Stomach (tissue), 4 donors: ENCODE results near the gene LRRC8C.

Source experiments
- CTCF ChIP-seq, 7 experiments: fragments of 450-650 bp in 4 of 7; fragments of 200-600 bp in 3 of 7; sonication (generic) in 3 of 7; IDR thresholded peaks; one replicate each; pipeline ENCODE4 v1.5.1; 2016 to 2019; ENCODE audit warnings: antibody characterized with exemption in 7 of 7, control low read depth in 2 of 7, mild to moderate bottlenecking in 1 of 7
- POLR2A ChIP-seq, 4 donors: fragments of 450-650 bp; IDR thresholded peaks; one replicate each; pipeline ENCODE4 v1.6.1; 2016; ENCODE audit warnings: antibody characterized with exemption in 4 of 4, control low read depth in 2 of 4, mild to moderate bottlenecking in 1 of 4, moderate library complexity in 1 of 4
- POLR2AphosphoS5 ChIP-seq, 3 donors: sonication (generic); formaldehyde crosslinking; IDR thresholded peaks; one replicate each; pipeline ENCODE4 v1.6.1; 2016; ENCODE audit warnings: antibody characterized with exemption in 3 of 3

DNA sequence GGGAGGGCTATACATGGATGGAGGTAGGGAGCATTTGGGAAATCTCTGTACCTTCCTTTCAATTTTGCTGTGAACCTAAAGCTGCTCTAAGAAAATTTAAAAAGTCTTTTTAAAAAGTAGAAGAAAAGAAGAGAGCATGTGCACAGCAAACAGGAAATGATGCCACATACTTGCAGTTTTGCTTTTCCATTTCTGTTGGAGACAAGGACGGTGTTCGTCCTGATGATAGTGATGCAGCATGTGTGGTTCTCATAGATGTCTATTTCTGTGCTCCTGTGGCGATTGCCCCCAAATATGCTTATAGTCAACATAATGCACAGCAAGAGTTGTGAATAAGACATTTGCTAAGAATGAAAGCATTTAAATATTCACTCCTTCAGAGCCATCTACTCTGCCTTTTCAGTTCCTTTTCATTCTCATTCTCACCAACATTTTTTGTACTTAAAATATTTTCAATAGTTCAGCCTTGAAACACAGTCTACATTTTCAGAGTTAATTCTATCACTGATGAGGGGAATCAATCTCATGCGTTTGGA lies 66.6 kb downstream of the LRRC8C start:
- no peak for TF ChIP-seq CTCF (IDR thresholded peaks at IDR 0.05)
- TF ChIP-seq POLR2A (IDR thresholded peaks at IDR 0.05), result no peak
- no peak for TF ChIP-seq POLR2AphosphoS5 (IDR thresholded peaks at IDR 0.05)
